GM19351 (cell line): Measurements from ENCODE around the gene STEAP3.

Experiments used
- ATAC-seq: cut with Tn5 transposase; IDR thresholded peaks from one replicate; pipeline ENCODE4 v1.9.1; 2021; ENCODE audit warnings: mild to moderate bottlenecking, moderate library complexity; ENCODE audit not compliant: unreplicated experiment

Gene STEAP3

GRCh38 chr2:119290859-119291587 lies 67.4 kb downstream of the STEAP3 start:
- ATAC-seq, result no peak

GRCh38 chr2:119291588-119292167 lies 68.0 kb downstream of the STEAP3 start:
- no peak for ATAC-seq

- ATAC-seq, result no peak
Measured at GRCh38 chr2:119292226-119292625, 68.6 kb downstream of the STEAP3 start.

- no peak for ATAC-seq
Measured at GRCh38 chr2:119293254-119293653, 69.6 kb downstream of the STEAP3 start.

- ATAC-seq, result no peak
Measured at GRCh38 chr2:119293900-119294299, 70.3 kb downstream of the STEAP3 start.

GRCh38 chr2:119294671-119295070 lies 71.0 kb downstream of the STEAP3 start:
- no peak for ATAC-seq

GRCh38 chr2:119295688-119296375 lies 72.2 kb downstream of the STEAP3 start:
- ATAC-seq, result no peak

- ATAC-seq, result no peak
Measured at GRCh38 chr2:119301413-119301812, 77.8 kb downstream of the STEAP3 start.

- ATAC-seq, result no peak
Measured at GRCh38 chr2:119304847-119305246, 81.2 kb downstream of the STEAP3 start.

- ATAC-seq, result no peak
Measured at GRCh38 chr2:119305497-119306195, 82.0 kb downstream of the STEAP3 start.

- no peak for ATAC-seq
Measured at GRCh38 chr2:119306196-119306590, 82.6 kb downstream of the STEAP3 start.

- ATAC-seq, result no peak
Measured at GRCh38 chr2:119307419-119308140, 83.9 kb downstream of the STEAP3 start.

GRCh38 chr2:119308793-119309330 lies 85.2 kb downstream of the STEAP3 start:
- ATAC-seq, result no peak

- ATAC-seq, result no peak
Measured at GRCh38 chr2:119311371-119311770, 87.7 kb downstream of the STEAP3 start.

GRCh38 chr2:119311831-119312230 lies 88.2 kb downstream of the STEAP3 start:
- no peak for ATAC-seq
